ENCODE results near the gene PDLIM1. TPM values are rescaled to one million over a fixed set of nuclear protein-coding genes. Genes with fewer than 3 reads are reported as not detected.

Gene PDLIM1
- total RNA-seq, 4 donors from 2014 or later, result 71.4 to 112 (median 77.7) TPM

- no peaks in the 10 kb centered on the region for H3K9me3 ChIP-seq
- TF ChIP-seq EP300 (IDR thresholded peaks at IDR 0.05) (no peak), POLR2A (IDR thresholded peaks at IDR 0.05) (no peak), CTCF (IDR thresholded peaks at IDR 0.05) (no peak), POLR2AphosphoS5 (IDR thresholded peaks at IDR 0.05) (no peak)
- WGBS, result 80% methylated on average over 3 of the region's 3 CpGs
- no peak for DNase-seq (ENCODE audit: low spot score in 2 of 2)
- no peak overlapping the region for H3K4me3 ChIP-seq
- H3K4me1 ChIP-seq, result peaks cover 52% of the 10 kb centered on the region
- H3K27ac ChIP-seq, result no peak overlapping the region
- H3K27me3 ChIP-seq, result no peaks in the 10 kb centered on the region
- H3K36me3 ChIP-seq, result no peaks in the 10 kb centered on the region
Observed at GRCh38 chr10:95284807-95285206, 6.0 kb downstream of the PDLIM1 start.

GRCh38 chr10:95282107-95282506, 8.7 kb downstream of the PDLIM1 start:
- Histone ChIP-seq H3K9me3 (no peaks in the 10 kb centered on the region), H3K36me3 (no peaks in the 10 kb centered on the region), H3K27ac (no peak overlapping the region), H3K4me3 (no peak overlapping the region), H3K27me3 (no peaks in the 10 kb centered on the region), H3K4me1 (peaks cover 47% of the 10 kb centered on the region)
- WGBS, result 85% methylated on average over 3 of the region's 3 CpGs
- DNase-seq (ENCODE audit: low spot score in 2 of 2), result no peak
- TF ChIP-seq POLR2AphosphoS5 (IDR thresholded peaks at IDR 0.05) (no peak), POLR2A (IDR thresholded peaks at IDR 0.05) (no peak), CTCF (IDR thresholded peaks at IDR 0.05) (no peak), EP300 (IDR thresholded peaks at IDR 0.05) (no peak)

GRCh38 chr10:95281206-95281605, 9.6 kb downstream of the PDLIM1 start:
- no peaks in the 10 kb centered on the region for H3K36me3 ChIP-seq
- H3K4me1 ChIP-seq, result peaks cover 47% of the 10 kb centered on the region
- no peaks in the 10 kb centered on the region for H3K9me3 ChIP-seq
- no peak overlapping the region for H3K4me3 ChIP-seq
- H3K27ac ChIP-seq, result no peak overlapping the region
- DNase-seq (ENCODE audit: low spot score in 2 of 2), result no peak
- TF ChIP-seq POLR2AphosphoS5 (IDR thresholded peaks at IDR 0.05), result no peak
- TF ChIP-seq POLR2A (IDR thresholded peaks at IDR 0.05), result no peak
- no peak for TF ChIP-seq CTCF (IDR thresholded peaks at IDR 0.05)
- TF ChIP-seq EP300 (IDR thresholded peaks at IDR 0.05), result no peak
- WGBS, result 68% methylated on average over 2 of the region's 2 CpGs
- H3K27me3 ChIP-seq, result no peaks in the 10 kb centered on the region

- no peak overlapping the region for H3K27ac ChIP-seq
- peaks cover 53% of the 10 kb centered on the region for H3K4me1 ChIP-seq
- no peak for TF ChIP-seq POLR2A (IDR thresholded peaks at IDR 0.05)
- TF ChIP-seq POLR2AphosphoS5 (IDR thresholded peaks at IDR 0.05), result no peak
- TF ChIP-seq EP300 (IDR thresholded peaks at IDR 0.05), result no peak
- no peak for TF ChIP-seq CTCF (IDR thresholded peaks at IDR 0.05)
- WGBS, result 65% methylated on average over 2 of the region's 2 CpGs
- DNase-seq (ENCODE audit: low spot score in 2 of 2), result no peak
- H3K4me3 ChIP-seq, result no peak overlapping the region
- no peaks in the 10 kb centered on the region for H3K9me3 ChIP-seq
- no peaks in the 10 kb centered on the region for H3K36me3 ChIP-seq
- H3K27me3 ChIP-seq, result no peaks in the 10 kb centered on the region
Observed at GRCh38 chr10:95280637-95281036, 10.2 kb downstream of the PDLIM1 start.

- DNase-seq (ENCODE audit: low spot score in 2 of 2), result no peak
- H3K36me3 ChIP-seq, result no peaks in the 10 kb centered on the region
- peak overlapping the region; percentile 65 for H3K27ac ChIP-seq
- H3K4me1 ChIP-seq, result peaks cover 58% of the 10 kb centered on the region
- WGBS, result 52% methylated on average over 4 of the region's 4 CpGs
- no peak overlapping the region for H3K4me3 ChIP-seq
- H3K9me3 ChIP-seq, result no peaks in the 10 kb centered on the region
- TF ChIP-seq EP300 (IDR thresholded peaks at IDR 0.05) (no peak), POLR2A (IDR thresholded peaks at IDR 0.05) (no peak), CTCF (IDR thresholded peaks at IDR 0.05) (no peak), POLR2AphosphoS5 (IDR thresholded peaks at IDR 0.05) (no peak)
- no peaks in the 10 kb centered on the region for H3K27me3 ChIP-seq
Observed at GRCh38 chr10:95279042-95279820, 11.6 kb downstream of the PDLIM1 start.
